Kidney epithelial cell (primary cell): ENCODE data around the gene CALML3. TPM values are rescaled to one million over a fixed set of nuclear protein-coding genes. Genes with fewer than 3 reads are reported as not detected.

Experiments
- DNase-seq: peaks from one replicate; pipeline ENCODE4 v3.0.0-alpha.2; 2010; ENCODE audit warnings: low read depth
- H3K27me3 ChIP-seq: 2 replicates; pipeline ENCODE4 v1.6.0; 2011; ENCODE audit warnings: low read length; ENCODE audit not compliant: control insufficient read depth, insufficient read depth
- H3K36me3 ChIP-seq: 2 replicates; pipeline ENCODE4 v1.5.1; 2011; ENCODE audit warnings: low read length; ENCODE audit not compliant: control insufficient read depth, insufficient read depth
- H3K4me3 ChIP-seq: 2 replicates; pipeline ENCODE4 v1.5.1; 2011; ENCODE audit warnings: low read depth, mild to moderate bottlenecking, control low read depth, low read length
- total RNA-seq: library from RNA; depleted of rRNA; stranded (reverse); fragments of >200 nt; gene quantifications from 2 replicates; pipeline ENCODE4 v1.2.3, GENCODE V29; 2015
- TF ChIP-seq, protein P1 (sequence below): IDR thresholded peaks from 2 replicates; pipeline ENCODE4 v1.5.1; 2011; ENCODE audit warnings: mild to moderate bottlenecking, moderate library complexity, low read length, control low read depth, inconsistent platforms; ENCODE audit not compliant: insufficient read depth, poor library complexity, severe bottlenecking

The CALML3 gene
- total RNA-seq, 1 donor from 2014 or later = not detected

- TF ChIP-seq, protein P1, sequence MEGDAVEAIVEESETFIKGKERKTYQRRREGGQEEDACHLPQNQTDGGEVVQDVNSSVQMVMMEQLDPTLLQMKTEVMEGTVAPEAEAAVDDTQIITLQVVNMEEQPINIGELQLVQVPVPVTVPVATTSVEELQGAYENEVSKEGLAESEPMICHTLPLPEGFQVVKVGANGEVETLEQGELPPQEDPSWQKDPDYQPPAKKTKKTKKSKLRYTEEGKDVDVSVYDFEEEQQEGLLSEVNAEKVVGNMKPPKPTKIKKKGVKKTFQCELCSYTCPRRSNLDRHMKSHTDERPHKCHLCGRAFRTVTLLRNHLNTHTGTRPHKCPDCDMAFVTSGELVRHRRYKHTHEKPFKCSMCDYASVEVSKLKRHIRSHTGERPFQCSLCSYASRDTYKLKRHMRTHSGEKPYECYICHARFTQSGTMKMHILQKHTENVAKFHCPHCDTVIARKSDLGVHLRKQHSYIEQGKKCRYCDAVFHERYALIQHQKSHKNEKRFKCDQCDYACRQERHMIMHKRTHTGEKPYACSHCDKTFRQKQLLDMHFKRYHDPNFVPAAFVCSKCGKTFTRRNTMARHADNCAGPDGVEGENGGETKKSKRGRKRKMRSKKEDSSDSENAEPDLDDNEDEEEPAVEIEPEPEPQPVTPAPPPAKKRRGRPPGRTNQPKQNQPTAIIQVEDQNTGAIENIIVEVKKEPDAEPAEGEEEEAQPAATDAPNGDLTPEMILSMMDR = no peak
- Histone ChIP-seq H3K4me3 (no peak overlapping the region), H3K27me3 (no peaks in the 10 kb centered on the region), H3K36me3 (no peaks in the 10 kb centered on the region)
- DNase-seq = no peak
These were observed 33.9 kb upstream of the CALML3 start for GRCh38 chr10:5490698-5491464.

GRCh38 chr10:5491477-5491876, 33.3 kb upstream of the CALML3 start:
- TF ChIP-seq, protein P1 = no peak
- no peaks in the 10 kb centered on the region for H3K27me3 ChIP-seq
- H3K36me3 ChIP-seq = no peaks in the 10 kb centered on the region
- no peak for DNase-seq
- H3K4me3 ChIP-seq = no peak overlapping the region

DNA sequence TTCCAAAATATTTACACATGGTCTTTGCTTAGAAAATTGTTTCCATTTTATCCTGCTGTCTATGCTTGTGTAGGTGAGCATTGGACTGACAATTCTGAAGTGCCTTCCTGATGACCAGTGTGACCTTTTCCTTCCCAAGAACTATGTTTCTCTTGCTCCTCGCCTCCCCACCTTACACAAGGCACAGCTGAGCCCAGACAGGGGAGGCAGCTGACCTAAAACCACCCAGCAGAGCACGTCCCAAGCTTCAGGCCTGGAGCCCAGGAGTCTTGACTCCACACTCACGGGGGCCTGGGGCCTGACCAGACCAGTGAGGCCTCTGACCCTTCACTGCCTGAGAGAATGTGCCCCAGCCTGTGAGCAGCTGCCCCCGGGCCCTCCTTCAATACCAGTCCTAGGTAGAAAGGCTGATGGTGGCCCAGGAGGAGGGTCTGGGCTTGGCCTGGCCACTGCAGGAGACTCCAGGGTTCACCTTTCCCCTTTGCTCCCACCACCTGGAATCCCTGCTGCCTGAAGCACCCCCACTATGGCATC, 32.4 kb upstream of the CALML3 start:
- DNase-seq = no peak
- TF ChIP-seq, protein P1 = no peak
- Histone ChIP-seq H3K36me3 (no peaks in the 10 kb centered on the region), H3K27me3 (no peaks in the 10 kb centered on the region), H3K4me3 (no peak overlapping the region)

DNA sequence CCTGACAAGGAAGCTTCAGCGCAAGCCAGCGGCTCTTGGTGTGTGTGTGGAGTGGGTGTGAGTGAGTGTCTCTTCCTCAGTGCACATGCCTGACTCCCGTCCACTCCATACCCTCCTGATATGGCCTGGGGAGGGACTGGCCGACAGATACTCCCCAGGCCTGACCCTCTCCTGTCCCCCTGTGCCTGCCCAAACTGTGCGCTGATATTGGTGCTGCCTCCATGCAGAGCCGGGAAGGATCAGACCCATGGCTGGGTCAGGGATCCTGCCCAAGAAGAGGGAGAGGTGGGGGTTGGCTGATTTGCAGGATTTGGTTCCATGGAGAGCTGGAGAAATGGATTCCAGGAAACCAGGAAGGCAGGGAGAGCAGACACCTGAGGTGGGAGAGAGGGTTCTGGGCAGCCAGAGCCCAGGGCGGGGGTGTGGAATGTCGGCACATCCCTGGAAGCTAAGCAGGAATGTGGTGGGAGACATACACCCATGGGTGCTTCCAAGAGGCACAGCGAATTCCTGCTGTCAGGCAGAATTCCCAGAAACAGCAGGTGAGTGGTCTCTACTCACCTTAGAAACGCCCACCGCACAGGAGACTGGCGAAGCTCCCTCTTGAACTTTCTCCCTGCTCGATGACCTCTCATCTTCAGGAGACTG, 31.7 kb upstream of the CALML3 start:
- H3K36me3 ChIP-seq = no peaks in the 10 kb centered on the region
- TF ChIP-seq, protein P1 = no peak
- H3K27me3 ChIP-seq = no peaks in the 10 kb centered on the region
- H3K4me3 ChIP-seq = no peak overlapping the region
- no peak for DNase-seq

DNA sequence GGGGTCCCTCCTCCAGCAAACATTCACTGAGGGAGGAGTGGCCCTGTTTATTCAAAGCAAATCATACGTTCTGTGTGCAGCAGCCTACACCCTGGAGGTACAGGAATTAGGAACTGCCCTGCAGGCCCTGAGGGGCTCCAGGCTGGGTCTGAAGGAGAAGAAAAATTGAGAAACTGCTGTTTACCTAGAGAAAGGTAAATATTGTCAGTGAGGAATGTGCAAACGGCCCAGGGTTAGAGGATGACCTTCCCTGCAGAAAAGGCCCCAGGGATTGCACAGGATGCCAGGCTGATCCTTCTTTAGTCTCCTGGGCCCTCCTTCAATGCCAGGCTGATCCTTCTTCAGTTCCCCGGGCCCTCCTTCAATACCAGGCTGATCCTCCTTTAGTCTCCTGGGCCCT, 31.1 kb upstream of the CALML3 start:
- DNase-seq = no peak
- H3K36me3 ChIP-seq = no peaks in the 10 kb centered on the region
- no peaks in the 10 kb centered on the region for H3K27me3 ChIP-seq
- no peak overlapping the region for H3K4me3 ChIP-seq
- TF ChIP-seq, protein P1 = no peak

GRCh38 chr10:5494611-5495010, 30.1 kb upstream of the CALML3 start:
- Histone ChIP-seq H3K4me3 (no peak overlapping the region), H3K27me3 (no peaks in the 10 kb centered on the region), H3K36me3 (no peaks in the 10 kb centered on the region)
- TF ChIP-seq, protein P1 = no peak
- no peak for DNase-seq
